ENCODE data around the gene AP1B1.

The AP1B1 gene

DNA sequence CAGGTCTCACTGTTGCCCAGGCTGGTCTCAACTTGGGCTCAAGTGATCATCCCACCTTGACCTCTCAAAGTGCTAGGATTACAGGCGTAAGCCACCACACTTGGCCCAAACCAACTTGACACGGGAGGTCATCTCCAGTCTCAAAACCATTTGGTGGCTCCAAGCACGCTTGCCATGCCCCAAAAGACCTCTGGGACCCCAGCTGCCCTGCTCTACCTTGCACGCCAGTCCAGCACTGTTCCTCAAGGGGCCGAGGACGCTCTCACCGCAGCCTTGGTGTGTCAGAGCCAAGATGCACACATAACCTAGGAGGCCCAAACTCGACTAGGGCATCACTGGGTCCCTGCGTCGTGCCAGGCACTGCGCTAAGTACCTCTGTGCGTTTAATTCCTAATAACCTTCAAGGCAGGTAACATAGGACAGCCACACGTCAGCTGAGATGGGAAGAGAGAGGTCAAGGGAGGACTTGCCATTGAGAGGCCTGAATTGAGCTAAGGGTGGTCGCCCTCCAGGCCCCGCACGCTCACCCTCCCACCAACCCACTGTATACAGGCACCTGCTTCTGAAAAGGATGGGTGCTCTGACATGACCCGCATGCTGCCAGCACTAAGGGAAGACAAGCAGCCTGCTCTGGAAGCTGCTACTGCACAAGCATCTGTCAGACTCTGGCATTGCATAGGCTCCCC lies 86.5 kb downstream of the AP1B1 start:
- no peak for DNase-seq (ENCODE audit: low read depth in 1 of 2, low spot score in 1 of 2)

DNA sequence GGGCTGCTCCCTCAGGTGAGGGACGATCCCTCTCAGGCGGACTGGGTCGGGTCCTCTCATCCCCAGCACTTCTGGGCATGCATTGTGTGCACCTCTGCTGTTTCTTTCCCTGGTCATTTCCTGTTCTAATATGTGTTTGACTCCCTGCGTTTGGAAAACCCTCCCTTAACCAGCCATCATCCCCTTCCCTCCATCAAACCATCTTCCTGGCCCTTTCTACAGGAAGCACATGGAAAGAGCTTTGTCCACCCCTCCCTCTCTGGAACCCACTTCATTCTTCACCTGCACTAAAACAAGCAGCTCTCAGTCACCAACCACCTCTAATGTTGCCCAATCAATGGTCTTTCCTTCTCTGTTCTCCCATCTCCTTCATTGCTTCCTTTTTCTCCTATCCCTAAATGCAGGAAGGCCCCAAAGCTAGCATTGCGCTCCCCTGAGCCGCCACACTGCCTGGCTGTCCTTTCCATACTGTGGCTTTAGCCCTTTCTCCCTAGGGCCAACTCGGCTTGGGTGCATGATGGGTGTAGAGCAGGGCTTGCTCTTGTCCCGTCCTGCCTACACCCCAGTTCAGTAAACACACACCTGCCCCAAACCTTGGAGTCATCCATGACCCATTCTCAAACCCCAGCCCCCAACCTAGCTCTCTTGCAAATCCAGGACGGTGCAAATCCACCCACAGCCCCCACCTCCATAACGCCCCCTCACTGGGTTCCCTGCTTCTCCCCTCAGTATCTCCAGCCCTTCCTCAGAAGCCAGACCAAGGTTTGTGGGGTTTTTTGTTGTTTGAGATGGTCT lies 87.4 kb downstream of the AP1B1 start:
- no peak for DNase-seq (ENCODE audit: low read depth in 1 of 2, low spot score in 1 of 2)

DNA sequence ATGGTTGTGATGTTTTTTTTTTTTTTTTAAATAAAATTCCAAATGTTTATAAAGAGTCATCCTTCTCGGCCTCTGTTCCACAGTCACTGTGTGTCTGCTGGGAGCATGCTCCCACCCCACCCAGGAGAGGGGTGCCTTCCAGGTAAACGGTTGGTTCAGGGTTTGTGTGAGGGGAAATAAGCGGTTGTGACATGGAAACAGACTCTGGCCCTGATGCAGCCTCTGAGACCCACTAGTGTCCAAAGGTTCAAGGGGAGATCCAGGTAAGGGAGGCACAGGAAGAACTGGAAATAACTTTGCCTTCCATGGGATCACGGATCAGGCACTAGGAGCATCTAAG lies 87.9 kb downstream of the AP1B1 start:
- no peak for DNase-seq (ENCODE audit: low read depth in 1 of 2, low spot score in 1 of 2)

DNA sequence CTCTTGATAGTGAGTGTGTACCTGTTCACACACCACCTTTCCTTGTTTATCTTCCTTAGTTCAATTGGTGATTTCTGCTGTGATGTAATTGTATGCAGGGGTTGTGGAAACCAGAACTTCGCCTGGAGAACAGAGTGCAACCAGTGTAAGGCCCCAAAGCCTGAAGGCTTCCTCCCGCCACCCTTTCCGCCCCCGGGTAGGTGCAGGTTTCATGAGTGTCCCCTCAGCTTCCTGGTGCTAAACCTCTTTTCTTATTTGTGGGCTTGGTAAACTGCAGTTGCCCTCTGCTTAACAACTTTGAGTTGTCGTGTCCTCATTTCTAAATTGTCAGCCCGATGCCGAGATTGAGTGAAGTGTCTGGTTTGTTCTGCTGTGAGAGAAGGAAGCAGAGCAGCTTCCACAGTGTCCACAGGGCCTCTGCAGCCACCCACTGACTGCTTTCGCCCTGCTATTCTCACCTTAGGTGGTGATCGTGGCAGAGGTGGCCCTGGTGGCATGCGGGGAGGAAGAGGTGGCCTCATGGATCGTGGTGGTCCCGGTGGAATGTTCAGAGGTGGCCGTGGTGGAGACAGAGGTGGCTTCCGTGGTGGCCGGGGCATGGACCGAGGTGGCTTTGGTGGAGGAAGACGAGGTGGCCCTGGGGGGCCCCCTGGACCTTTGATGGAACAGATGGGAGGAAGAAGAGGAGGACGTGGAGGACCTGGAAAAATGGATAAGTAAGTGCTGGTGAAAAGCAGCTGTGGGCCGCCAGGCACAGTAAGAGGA lies 89.1 kb downstream of the AP1B1 start:
- DNase-seq (ENCODE audit: low read depth in 1 of 2, low spot score in 1 of 2) = no peak

DNA sequence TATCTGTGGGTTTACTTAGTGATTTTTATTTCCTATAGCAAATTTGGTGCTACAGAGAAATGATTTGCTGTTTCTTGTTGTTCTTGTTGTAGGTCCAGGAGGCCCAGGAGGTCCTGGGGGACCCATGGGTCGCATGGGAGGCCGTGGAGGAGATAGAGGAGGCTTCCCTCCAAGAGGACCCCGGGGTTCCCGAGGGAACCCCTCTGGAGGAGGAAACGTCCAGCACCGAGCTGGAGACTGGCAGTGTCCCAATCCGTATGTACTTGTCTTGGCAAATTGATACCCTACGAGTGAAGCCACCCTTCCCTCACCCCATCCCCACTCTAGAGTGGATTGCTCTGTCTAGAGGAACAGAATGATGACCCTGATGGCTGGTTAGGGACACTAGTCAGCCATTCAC lies 89.7 kb downstream of the AP1B1 start:
- no peak for DNase-seq (ENCODE audit: low read depth in 1 of 2, low spot score in 1 of 2)

DNA sequence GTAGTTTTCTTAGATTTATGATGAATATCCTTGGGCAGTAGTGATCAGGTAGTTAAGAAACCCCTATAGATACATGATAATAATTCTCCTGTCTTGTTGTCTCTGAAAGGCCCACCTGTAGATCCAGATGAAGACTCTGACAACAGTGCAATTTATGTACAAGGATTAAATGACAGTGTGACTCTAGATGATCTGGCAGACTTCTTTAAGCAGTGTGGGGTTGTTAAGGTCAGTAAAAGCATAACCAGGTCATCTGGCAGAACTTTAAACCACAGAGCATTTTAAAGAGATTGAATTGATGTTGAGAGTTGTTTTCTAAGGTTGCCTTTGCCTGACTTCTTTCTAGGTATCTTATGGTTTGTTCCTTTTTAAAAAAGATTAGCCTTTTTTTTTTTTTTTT lies 96.0 kb downstream of the AP1B1 start:
- no peak for DNase-seq (ENCODE audit: low read depth in 1 of 2, low spot score in 1 of 2)

DNA sequence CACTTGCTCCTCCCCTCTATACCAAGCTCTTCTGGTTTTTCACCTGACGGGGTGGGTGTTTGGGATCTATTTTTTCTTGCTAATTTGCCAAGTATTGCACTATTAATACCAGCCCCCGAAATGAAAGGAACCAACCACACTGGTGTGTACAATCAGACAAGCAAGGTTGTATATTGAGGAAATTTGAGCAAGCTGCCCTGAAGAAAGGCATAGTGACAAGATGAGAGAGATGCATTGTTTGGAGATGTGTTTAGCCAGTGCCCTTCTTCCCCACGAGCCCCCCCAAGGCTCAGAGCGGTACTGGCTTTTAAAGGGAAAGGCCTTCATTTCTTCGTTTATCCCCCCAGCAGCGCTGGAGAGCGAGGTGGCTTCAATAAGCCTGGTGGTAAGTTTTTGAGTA lies 97.2 kb downstream of the AP1B1 start:
- no peak for DNase-seq (ENCODE audit: low read depth in 1 of 2, low spot score in 1 of 2)

DNA sequence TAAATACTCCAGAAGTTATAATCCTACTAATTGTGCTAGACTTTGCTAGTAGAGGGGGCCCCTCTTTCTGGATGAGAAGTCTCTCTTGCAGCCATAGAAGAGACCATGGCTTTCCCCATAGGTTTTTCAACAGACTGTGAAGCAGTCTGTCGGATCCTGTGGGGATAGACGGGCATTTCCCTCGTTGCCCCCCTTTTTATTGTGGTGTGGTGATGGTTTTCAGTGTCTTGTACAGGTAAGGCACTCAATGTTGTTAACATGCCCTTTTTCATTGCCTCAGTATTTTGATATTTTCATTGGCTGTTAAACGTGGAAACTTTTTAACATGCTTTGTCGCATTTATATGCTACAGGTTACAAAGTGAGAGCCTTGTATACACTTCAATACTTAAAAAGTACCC lies 98.3 kb downstream of the AP1B1 start:
- DNase-seq (ENCODE audit: low read depth in 1 of 2, low spot score in 1 of 2) = no peak

DNA sequence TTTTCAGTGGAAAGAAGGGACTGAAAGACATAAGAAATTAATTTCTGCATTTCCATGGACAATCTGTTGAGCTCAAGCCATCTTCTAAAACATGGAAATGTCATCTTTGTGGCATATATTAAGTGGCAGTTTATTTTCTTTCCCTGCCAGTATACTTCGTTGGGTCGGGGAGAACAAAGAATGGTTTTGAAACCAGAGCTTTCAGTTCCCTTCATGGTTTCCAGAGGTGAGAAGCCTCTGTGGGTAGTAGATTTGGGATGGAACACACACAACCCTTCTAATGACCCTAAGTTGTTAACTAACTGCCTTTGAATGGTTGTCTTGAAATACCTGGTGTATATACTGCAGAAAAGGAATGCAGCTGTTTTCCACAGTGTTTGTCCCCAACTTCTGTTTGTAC lies 99.5 kb downstream of the AP1B1 start:
- no peak for DNase-seq (ENCODE audit: low read depth in 1 of 2, low spot score in 1 of 2)

DNA sequence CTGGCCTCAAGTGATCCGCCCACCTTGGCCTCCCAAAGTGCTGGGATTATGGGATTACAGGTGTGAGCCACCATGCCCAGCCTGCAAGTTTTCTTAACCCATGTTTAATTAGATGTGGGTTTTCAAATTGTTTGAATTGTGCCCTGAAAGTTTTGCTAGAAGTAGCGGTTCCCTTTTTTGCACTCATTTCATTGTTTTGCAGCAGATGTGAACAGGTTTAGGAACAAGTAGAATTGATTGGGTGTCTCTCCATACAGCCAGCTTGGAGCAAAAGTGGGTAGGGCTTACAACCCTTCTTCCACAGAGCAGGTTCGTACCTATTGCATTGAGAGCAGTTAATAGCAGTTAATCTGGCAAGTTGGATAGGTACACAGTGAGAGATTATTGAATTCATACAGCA lies 104.2 kb downstream of the AP1B1 start:
- DNase-seq (ENCODE audit: low read depth in 1 of 2, low spot score in 1 of 2) = no peak

DNA sequence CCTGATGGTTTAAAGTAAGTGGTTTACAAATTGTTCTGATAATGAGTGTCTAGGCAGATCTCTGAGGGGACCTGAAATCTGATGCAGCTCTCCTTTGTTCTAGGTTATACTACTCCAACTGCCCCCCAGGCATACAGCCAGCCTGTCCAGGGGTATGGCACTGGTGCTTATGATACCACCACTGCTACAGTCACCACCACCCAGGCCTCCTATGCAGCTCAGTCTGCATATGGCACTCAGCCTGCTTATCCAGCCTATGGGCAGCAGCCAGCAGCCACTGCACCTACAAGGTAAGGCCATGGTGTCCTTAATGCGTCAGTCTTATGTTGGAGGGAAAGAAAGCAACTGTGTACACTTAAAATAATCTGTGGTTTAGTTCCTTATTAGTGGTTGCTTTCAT lies 110.4 kb downstream of the AP1B1 start:
- DNase-seq (ENCODE audit: low read depth in 1 of 2, low spot score in 1 of 2) = no peak
